HepG2 (cell line): ENCODE results near the gene TUBAL3. TPM values are rescaled to one million over a fixed set of nuclear protein-coding genes. Genes with fewer than 3 reads are reported as not detected.
A peak's percentile ranks its signal among the peaks of the same experiment; 100 is the strongest.

Source experiments
- ATAC-seq: fragments of 200-7000 bp; cut with Tn5 transposase; 3 replicates; pipeline ENCODE4 v1.9.1; 2020; ENCODE audit warnings: mild to moderate bottlenecking, moderate library complexity
- BruUV-seq: library from RNA; stranded (reverse); fragments of 400-500 nt; replicated peaks from 2 replicates; lab custom pipeline; 2021; lab: Mats Ljungman, UMichigan
- CTCF ChIA-PET: fragments of 300-600 bp; formaldehyde crosslinking; extraction: SDS; loops from one replicate; lab custom pipeline; 2021; ENCODE audit warnings: low total read pairs, inconsistent platforms, low intra/inter-chr PET ratio; lab: Yijun Ruan, JAX
- POLR2A ChIA-PET: fragments of 350-600 bp; sonication (Branson Sonifier 250); formaldehyde crosslinking; loops from one replicate; lab custom pipeline; 2020; ENCODE audit warnings: antibody characterized with exemption, inconsistent platforms; lab: Yijun Ruan, JAX
- DNase-seq: peaks from one replicate; pipeline ENCODE4 v3.0.0-alpha.2; 2015; ENCODE audit warnings: low spot score
- FAIRE-seq: peaks from 3 replicates; lab custom pipeline; 2011; peaks lifted over from hg19 to GRCh38; lab: Jason Lieb, UNC
- H2AFZ ChIP-seq: one replicate; pipeline ENCODE4 v1.6.1; 2011; ENCODE audit warnings: low read length, inconsistent platforms
- H3K27ac ChIP-seq: fragments of 300-600 bp; 3 replicates; pipeline ENCODE4 v1.8.0; 2011; ENCODE audit warnings: mixed run types, mild to moderate bottlenecking, mixed read lengths, low read length, inconsistent platforms; ENCODE audit not compliant: insufficient read depth; ENCODE audit errors: extremely low read length
- H3K27me3 ChIP-seq, 2 experiments: fragments of 200-600 bp in 1 of 2; 2 replicates in 1 of 2; 3 replicates in 1 of 2; pipeline versions ENCODE4 v1.6.0 to v1.8.0; 2011; ENCODE audit warnings: low read length in 2 of 2, mild to moderate bottlenecking in 2 of 2, moderate library complexity in 2 of 2, inconsistent platforms in 1 of 2; ENCODE audit not compliant: insufficient read depth in 2 of 2, control insufficient read depth in 1 of 2
- H3K36me3 ChIP-seq, 2 experiments: fragments of 200-600 bp in 1 of 2; replicated peaks in 1 of 2; 2 replicates in 1 of 2; 3 replicates in 1 of 2; pipeline versions ENCODE4 v1.5.1 to v1.8.0; 2011; ENCODE audit warnings: low read length in 2 of 2, inconsistent platforms in 1 of 2; ENCODE audit not compliant: insufficient read depth in 2 of 2, control insufficient read depth in 1 of 2
- H3K4me1 ChIP-seq: 2 replicates; pipeline ENCODE4 v1.5.1; 2012; ENCODE audit warnings: low read length, inconsistent platforms; ENCODE audit not compliant: insufficient read depth
- H3K4me2 ChIP-seq: 2 replicates; pipeline ENCODE4 v1.6.0; 2011; ENCODE audit warnings: low read depth, low read length, inconsistent platforms
- H3K4me3 ChIP-seq, 3 experiments: fragments of 200-600 bp in 1 of 3; sonication (generic), shearing (Covaris generic) in 1 of 3; replicated peaks in 1 of 3; 2 replicates each; pipeline ENCODE4 v1.5.1; 2011 to 2016; ENCODE audit warnings: low read length in 3 of 3, inconsistent platforms in 2 of 3, low read depth in 2 of 3, mild to moderate bottlenecking in 2 of 3, control low read depth in 1 of 3, mixed read lengths in 1 of 3; ENCODE audit not compliant: insufficient read depth in 1 of 3
- H3K79me2 ChIP-seq: one replicate; pipeline ENCODE4 v1.6.1; 2011; ENCODE audit warnings: low read length, inconsistent platforms; ENCODE audit not compliant: insufficient read depth
- H3K9ac ChIP-seq: 2 replicates; pipeline ENCODE4 v1.6.0; 2011; ENCODE audit warnings: mild to moderate bottlenecking, low read depth, low read length, inconsistent platforms; ENCODE audit not compliant: insufficient read depth
- H3K9me3 ChIP-seq: 2 replicates; pipeline ENCODE4 v1.5.1; 2012; ENCODE audit warnings: mild to moderate bottlenecking, low read length
- H4K20me1 ChIP-seq: 2 replicates; pipeline ENCODE4 v1.6.0; 2011; ENCODE audit warnings: inconsistent platforms, mild to moderate bottlenecking, low read length, moderate library complexity; ENCODE audit not compliant: insufficient read depth
- ADNP ChIP-seq: sonication (generic); formaldehyde crosslinking; IDR thresholded peaks from 2 replicates; pipeline ENCODE4 v1.4.0; 2020; ENCODE audit warnings: missing genetic modification reagents
- KLF9 ChIP-seq: IDR thresholded peaks from 2 replicates; pipeline ENCODE4 v1.6.1; 2016; ENCODE audit warnings: low read depth
- KMT2A ChIP-seq: sonication (generic); formaldehyde crosslinking; IDR thresholded peaks from 2 replicates; pipeline ENCODE4 v1.4.0; 2020; ENCODE audit warnings: missing genetic modification reagents
- NFIC ChIP-seq: IDR thresholded peaks from 2 replicates; pipeline ENCODE4 v1.6.1; 2012; ENCODE audit warnings: mild to moderate bottlenecking, low read length, inconsistent platforms
- RBFOX2 ChIP-seq: fragments of 200-400 bp; formaldehyde crosslinking; IDR thresholded peaks from 2 replicates; pipeline ENCODE4 v1.6.1; 2017; ENCODE audit warnings: low read depth, mild to moderate bottlenecking, low read length
- SIN3B ChIP-seq: fragments of 150-350 bp; IDR thresholded peaks from 2 replicates; pipeline ENCODE4 v1.6.1; 2014; ENCODE audit warnings: low read length
- STAG1 ChIP-seq: sonication (generic); formaldehyde crosslinking; IDR thresholded peaks from 2 replicates; pipeline ENCODE4 v1.4.0; 2020; ENCODE audit warnings: missing genetic modification reagents
- U2AF1 ChIP-seq: fragments of 200-400 bp; formaldehyde crosslinking; optimal IDR thresholded peaks from 2 replicates; pipeline ENCODE3; 2017; ENCODE audit warnings: mild to moderate bottlenecking, low read depth, low read length
- ZFX ChIP-seq: sonication (generic); formaldehyde crosslinking; IDR thresholded peaks from 2 replicates; pipeline ENCODE4 v1.4.0; 2020; ENCODE audit warnings: mild to moderate bottlenecking, low read depth, missing genetic modification reagents, moderate library complexity
- ZNF839 ChIP-seq: sonication (generic); formaldehyde crosslinking; IDR thresholded peaks from 2 replicates; pipeline ENCODE4 v1.4.0; 2020; ENCODE audit warnings: missing genetic modification reagents, mild to moderate bottlenecking, borderline replicate concordance
- WGBS: methylation state at CpG from one replicate; pipeline ENCODE4 v1.1.6; 2017; ENCODE audit warnings: low lambda C conversion rate; 5-methylcytosine and 5-hydroxymethylcytosine counted together
- in situ Hi-C: cut with HindIII; loops from 2 replicates; pipeline ENCODE4 v1.10.0; 2017; ENCODE audit warnings: low pct_unique_long_range_greater_than_20kb; ENCODE audit not compliant: extremely low pct_ligation_motif_present
- intact Hi-C: fragments of 100-400 bp; cut with micrococcal nuclease; formaldehyde crosslinking; loops from one replicate; pipeline ENCODE4 v1.10.0; 2022; ENCODE audit not compliant: unreplicated experiment
- polyA plus RNA-seq, 8 experiments: library from polyadenylated mRNA; depleted of rRNA in 3 of 8; stranded (reverse) in 7 of 8; unstranded in 1 of 8; fragments of >200 nt; fragmentation: Illumina TruSeq in 4 of 8; extraction: Trizol in 4 of 8; gene quantifications; 2 replicates each; pipeline versions ENCODE4 v1.2.1 to v1.2.3, GENCODE V29; 2011 to 2016; ENCODE audit warnings: low read depth in 4 of 8, missing spikeins in 1 of 8, mixed read lengths in 1 of 8; ENCODE audit not compliant: insufficient read depth in 1 of 8
- total RNA-seq, 5 experiments: library from RNA; depleted of rRNA; stranded (reverse); fragments of >200 nt; fragmentation: Illumina TruSeq; extraction: Trizol; gene quantifications; 2 replicates each; pipeline ENCODE4 v1.2.3, GENCODE V29; 2016; ENCODE audit warnings: low read depth in 1 of 5
- TF ChIP-seq, protein P1 (sequence below): IDR thresholded peaks from 2 replicates; pipeline ENCODE4 v1.6.1; 2016; ENCODE audit warnings: missing biosample characterization, missing genetic modification reagents, low read depth

TUBAL3 gene
- total and polyA plus RNA-seq, 2 of the 13 experiments (the other 11 are each of a cell fraction or from before 2014, with no cell fraction given) = 0.07 to 0.26 TPM

- Histone ChIP-seq H3K79me2 (peaks cover 56% of the 10 kb centered on the region), H3K9ac (peak overlapping the region; percentile 88)
- intact Hi-C loops = loop anchor here (10.0 kb wide), 1 partner anchor 67 kb away; no protein-coding TSS in a partner anchor
Measured at GRCh38 chr10:5447611-5448071, 43.0 kb upstream of the TUBAL3 start.

DNA sequence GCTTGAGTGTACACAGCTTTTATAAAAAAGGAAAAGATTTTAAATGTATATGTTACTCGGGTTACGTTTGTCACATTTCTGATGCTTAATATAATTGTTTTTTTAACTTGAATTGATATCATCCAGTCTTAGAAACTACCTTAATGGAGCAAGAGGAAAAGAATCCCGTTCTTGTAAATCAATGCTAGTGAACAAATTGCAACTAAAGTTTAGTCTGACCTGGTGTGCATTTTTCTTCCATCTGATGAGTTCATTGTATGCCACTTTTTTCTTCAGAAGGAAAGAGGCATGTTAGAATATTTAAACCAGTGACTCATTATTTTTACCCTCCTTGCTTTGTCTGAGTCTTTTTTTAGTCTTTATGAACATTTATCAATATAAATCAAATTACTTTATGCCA, 42.4 kb upstream of the TUBAL3 start:
- Histone ChIP-seq H3K4me2 (peak overlapping the region; percentile 90), H3K9me3 (no peaks in the 10 kb centered on the region), H3K4me3 (peak overlapping the region; percentile 74 to 96 (median 77)), H3K27ac (peak overlapping the region; percentile 71), H3K79me2 (peaks cover 56% of the 10 kb centered on the region), H3K36me3 (no peaks in the 10 kb centered on the region; a peak in 2 of 5 replicates), H3K4me1 (peaks cover 18% of the 10 kb centered on the region), H3K27me3 (no peaks in the 10 kb centered on the region; a peak in 1 of 5 replicates), H4K20me1 (peaks cover 11% of the 10 kb centered on the region), H3K9ac (peak overlapping the region; percentile 88), H2AFZ (no peak overlapping the region)
- intact Hi-C loops = loop anchor here (10.0 kb wide), 1 partner anchor 68 kb away; no protein-coding TSS in a partner anchor
- TF ChIP-seq RBFOX2 (peak; percentile 22; the same call in 1 of the 2 replicates), NFIC (0 out of 2 replicates have a peak, but pooled peaks have one; percentile 5), U2AF1 (no peak)
- in situ Hi-C loops = no loop called here
- POLR2A ChIA-PET = interaction anchor here (0.9 to 3.3 kb wide), 24 partner anchors 13 to 632 kb away, joined by 3 to 73 read pairs (median 8); partner anchors contain the start of genes ANKRD16, FBH1 and GDI2
- WGBS = under 1% methylated on average over 3 of the region's 3 CpGs
- CTCF ChIA-PET = no interaction called here
- FAIRE-seq = no peak
- no TSS peak for BruUV-seq
- DNase-seq = no peak
- no peak for ATAC-seq

More at GRCh38 chr10:5447611-5448071, 43.0 kb upstream of the TUBAL3 start:
- Histone ChIP-seq H3K36me3 (peaks cover 3 to 6% of the 10 kb centered on the region in 2 experiments; a peak in 4 of 5 replicates), H3K9me3 (no peaks in the 10 kb centered on the region), H3K4me1 (peaks cover 18% of the 10 kb centered on the region), H2AFZ (no peak overlapping the region), H4K20me1 (peaks cover 11% of the 10 kb centered on the region)
- in situ Hi-C loops = no loop called here
- 1% methylated on average over 5 of the region's 5 CpGs for WGBS
- no peak for DNase-seq
- TF ChIP-seq STAG1 = 0 out of 2 replicates have a peak, but pooled peaks have one; percentile 8
- TF ChIP-seq SIN3B = 0 out of 2 replicates have a peak, but pooled peaks have one; percentile 0
- TF ChIP-seq RBFOX2 = peak; percentile 30
- TF ChIP-seq, protein P1, sequence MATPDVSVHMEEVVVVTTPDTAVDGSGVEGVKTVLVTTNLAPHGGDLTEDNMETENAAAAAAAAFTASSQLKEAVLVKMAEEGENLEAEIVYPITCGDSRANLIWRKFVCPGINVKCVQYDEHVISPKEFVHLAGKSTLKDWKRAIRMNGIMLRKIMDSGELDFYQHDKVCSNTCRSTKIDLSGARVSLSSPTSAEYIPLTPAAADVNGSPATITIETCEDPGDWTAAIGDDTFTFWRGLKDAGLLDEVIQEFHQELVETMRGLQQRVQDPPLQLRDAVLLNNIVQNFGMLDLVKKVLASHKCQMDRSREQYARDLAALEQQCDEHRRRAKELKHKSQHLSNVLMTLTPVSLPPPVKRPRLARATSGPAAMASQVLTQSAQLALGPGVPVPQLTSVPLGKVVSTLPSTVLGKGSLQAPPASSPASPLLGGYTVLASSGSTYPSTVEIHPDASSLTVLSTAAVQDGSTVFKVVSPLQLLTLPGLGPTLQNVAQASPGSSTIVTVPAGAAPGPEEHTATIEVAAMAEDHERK (CRISPR knock-in tag) = no peak
- TF ChIP-seq KLF9 (CRISPR knock-in tag) = no peak
- no peak for TF ChIP-seq ADNP (CRISPR knock-in tag)
- no peak for TF ChIP-seq KMT2A
- 0 out of 2 replicates have a peak, but pooled peaks have one; percentile 48 for TF ChIP-seq ZFX
- TF ChIP-seq ZNF839 = no peak
- TF ChIP-seq, all 625 proteins: peak for 4
- BruUV-seq = no TSS peak
- peak; percentile 28; the same call in 1 of the 3 replicates for ATAC-seq
- Histone ChIP-seq H3K4me2 (peak overlapping the region; percentile 90), H3K4me3 (peak overlapping the region; percentile 74 to 96 (median 77)), H3K27me3 (no peaks in the 10 kb centered on the region; a peak in 1 of 5 replicates), H3K27ac (peak overlapping the region; percentile 71)
- POLR2A ChIA-PET = interaction anchor here (0.7 to 3.3 kb wide), 14 partner anchors 13 to 442 kb away, joined by 3 to 73 read pairs (median 6); partner anchors contain the start of genes ANKRD16 and FBH1
- FAIRE-seq = no peak
- CTCF ChIA-PET = no interaction called here
